ENCODE measurements around the gene PRKN.
A peak's percentile ranks its signal among the peaks of the same experiment; 100 is the strongest.

PRKN gene

GRCh38 chr6:162124710-162125435 is 602.7 kb downstream of the PRKN start:
- TF ChIP-seq CTCF (IDR thresholded peaks at IDR 0.05) = no peak

- TF ChIP-seq CTCF (IDR thresholded peaks at IDR 0.05) = peak; percentile 32; the same call in 1 of the 2 replicates
These were observed 603.8 kb downstream of the PRKN start for GRCh38 chr6:162123797-162124196.

- TF ChIP-seq CTCF (IDR thresholded peaks at IDR 0.05) = no peak
These were observed 608.2 kb downstream of the PRKN start for GRCh38 chr6:162119341-162119740.

GRCh38 chr6:162118706-162119105 is 608.9 kb downstream of the PRKN start:
- no peak for TF ChIP-seq CTCF (IDR thresholded peaks at IDR 0.05)

- TF ChIP-seq CTCF (IDR thresholded peaks at IDR 0.05) = no peak
These were observed 610.6 kb downstream of the PRKN start for GRCh38 chr6:162116902-162117525.

GRCh38 chr6:162109480-162110050 is 618.0 kb downstream of the PRKN start:
- no peak for TF ChIP-seq CTCF (IDR thresholded peaks at IDR 0.05)

- no peak for TF ChIP-seq CTCF (IDR thresholded peaks at IDR 0.05)
These were observed 619.5 kb downstream of the PRKN start for GRCh38 chr6:162108041-162108440.

All from LNCAP (cell line).